Measurements from ENCODE around the gene PLA2G12B. TPM values are rescaled to one million over a fixed set of nuclear protein-coding genes. Genes with fewer than 3 reads are reported as not detected.

The PLA2G12B gene
- polyA plus RNA-seq, 1 experiment = not detected

GRCh38 chr10:72932259-72933015 is 22.2 kb downstream of the PLA2G12B start:
- POLR2A ChIA-PET = no interaction called here
- Histone ChIP-seq H3K36me3 (ENCODE audit: control insufficient read depth, insufficient read depth, low read length) (no peaks in the 10 kb centered on the region), H3K4me3 (ENCODE audit: low read depth, low read length) (no peak overlapping the region), H3K27me3 (ENCODE audit: control insufficient read depth, insufficient read depth, low read length) (no peaks in the 10 kb centered on the region; the same call in 1 of the 2 replicates)
- TF ChIP-seq, protein P1, sequence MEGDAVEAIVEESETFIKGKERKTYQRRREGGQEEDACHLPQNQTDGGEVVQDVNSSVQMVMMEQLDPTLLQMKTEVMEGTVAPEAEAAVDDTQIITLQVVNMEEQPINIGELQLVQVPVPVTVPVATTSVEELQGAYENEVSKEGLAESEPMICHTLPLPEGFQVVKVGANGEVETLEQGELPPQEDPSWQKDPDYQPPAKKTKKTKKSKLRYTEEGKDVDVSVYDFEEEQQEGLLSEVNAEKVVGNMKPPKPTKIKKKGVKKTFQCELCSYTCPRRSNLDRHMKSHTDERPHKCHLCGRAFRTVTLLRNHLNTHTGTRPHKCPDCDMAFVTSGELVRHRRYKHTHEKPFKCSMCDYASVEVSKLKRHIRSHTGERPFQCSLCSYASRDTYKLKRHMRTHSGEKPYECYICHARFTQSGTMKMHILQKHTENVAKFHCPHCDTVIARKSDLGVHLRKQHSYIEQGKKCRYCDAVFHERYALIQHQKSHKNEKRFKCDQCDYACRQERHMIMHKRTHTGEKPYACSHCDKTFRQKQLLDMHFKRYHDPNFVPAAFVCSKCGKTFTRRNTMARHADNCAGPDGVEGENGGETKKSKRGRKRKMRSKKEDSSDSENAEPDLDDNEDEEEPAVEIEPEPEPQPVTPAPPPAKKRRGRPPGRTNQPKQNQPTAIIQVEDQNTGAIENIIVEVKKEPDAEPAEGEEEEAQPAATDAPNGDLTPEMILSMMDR (IDR thresholded peaks at IDR 0.05; ENCODE audit: insufficient read depth, low read depth, low read length) = no peak
- CTCF ChIA-PET = no interaction called here
- no peak for DNase-seq (ENCODE audit: low read depth)

- Histone ChIP-seq H3K27me3 (ENCODE audit: control insufficient read depth, insufficient read depth, low read length) (no peaks in the 10 kb centered on the region; the same call in 1 of the 2 replicates), H3K4me3 (ENCODE audit: low read depth, low read length) (no peak overlapping the region), H3K36me3 (ENCODE audit: control insufficient read depth, insufficient read depth, low read length) (no peaks in the 10 kb centered on the region)
- CTCF ChIA-PET = no interaction called here
- POLR2A ChIA-PET = no interaction called here
- no peak for DNase-seq (ENCODE audit: low read depth)
- TF ChIP-seq, protein P1 (IDR thresholded peaks at IDR 0.05; ENCODE audit: insufficient read depth, low read depth, low read length) = no peak
These were observed 24.3 kb downstream of the PLA2G12B start for GRCh38 chr10:72930276-72930675.

- H3K4me3 ChIP-seq (ENCODE audit: low read depth, low read length) = no peak overlapping the region
- H3K36me3 ChIP-seq (ENCODE audit: control insufficient read depth, insufficient read depth, low read length) = no peaks in the 10 kb centered on the region
- no peaks in the 10 kb centered on the region; the same call in 1 of the 2 replicates for H3K27me3 ChIP-seq (ENCODE audit: control insufficient read depth, insufficient read depth, low read length)
- DNase-seq (ENCODE audit: low read depth) = no peak
- ChIA-PET CTCF (no interaction called here), POLR2A (no interaction called here)
- TF ChIP-seq, protein P1 (IDR thresholded peaks at IDR 0.05; ENCODE audit: insufficient read depth, low read depth, low read length) = no peak
These were observed 25.8 kb downstream of the PLA2G12B start for GRCh38 chr10:72928798-72929197.

DNA sequence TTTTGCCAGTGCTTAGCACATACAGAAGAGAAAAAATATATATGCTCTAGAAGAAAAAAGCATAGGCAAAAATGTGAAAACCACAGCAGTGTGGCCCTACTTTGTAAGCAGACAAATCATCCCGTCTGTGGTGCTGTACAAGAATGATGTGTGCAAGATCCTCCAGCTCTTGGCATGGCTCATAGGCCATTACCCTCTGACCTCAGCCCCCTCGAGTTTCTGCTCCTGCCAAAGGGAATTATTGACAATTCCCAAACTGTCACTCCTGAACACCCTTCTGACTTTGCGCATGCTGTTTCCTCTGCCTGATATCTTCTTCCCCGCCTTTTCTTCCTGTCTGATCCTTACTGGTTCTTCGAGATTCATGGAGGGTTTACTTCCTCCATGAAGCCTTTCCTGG is 27.1 kb downstream of the PLA2G12B start:
- POLR2A ChIA-PET = no interaction called here
- TF ChIP-seq, protein P1 (IDR thresholded peaks at IDR 0.05; ENCODE audit: insufficient read depth, low read depth, low read length) = no peak
- Histone ChIP-seq H3K4me3 (ENCODE audit: low read depth, low read length) (no peak overlapping the region), H3K36me3 (ENCODE audit: control insufficient read depth, insufficient read depth, low read length) (no peaks in the 10 kb centered on the region), H3K27me3 (ENCODE audit: control insufficient read depth, insufficient read depth, low read length) (peaks cover 3% of the 10 kb centered on the region)
- no peak for DNase-seq (ENCODE audit: low read depth)
- CTCF ChIA-PET = interaction anchor here (0.6 kb wide), 1 partner anchor 70 kb away, joined by 3 read pairs; no protein-coding TSS in a partner anchor

GRCh38 chr10:72925951-72926465 is 28.6 kb downstream of the PLA2G12B start:
- ChIA-PET POLR2A (no interaction called here), CTCF (no interaction called here)
- H3K4me3 ChIP-seq (ENCODE audit: low read depth, low read length) = no peak overlapping the region
- H3K36me3 ChIP-seq (ENCODE audit: control insufficient read depth, insufficient read depth, low read length) = no peaks in the 10 kb centered on the region
- peaks cover 3% of the 10 kb centered on the region for H3K27me3 ChIP-seq (ENCODE audit: control insufficient read depth, insufficient read depth, low read length)
- TF ChIP-seq, protein P1 (IDR thresholded peaks at IDR 0.05; ENCODE audit: insufficient read depth, low read depth, low read length) = no peak
- DNase-seq (ENCODE audit: low read depth) = no peak

Measured in BJ (cell line).